WTC11 (cell line): Measurements from ENCODE around the gene TYROBP. TPM values are rescaled to one million over a fixed set of nuclear protein-coding genes. Genes with fewer than 3 reads are reported as not detected.

ENCODE experiments used
- ATAC-seq: fragments of 200-7000 bp; cut with Tn5 transposase; 2 replicates; pipeline ENCODE4 v1.10.0; 2021; ENCODE audit warnings: mild to moderate bottlenecking, moderate library complexity
- CTCF ChIA-PET: fragments of 300-600 bp; sonication (Branson Sonifier 250); formaldehyde crosslinking; loops from one replicate; lab custom pipeline; 2021; ENCODE audit warnings: antibody characterized with exemption; lab: Charles Lee
- POLR2A ChIA-PET: fragments of 350-600 bp; sonication (Branson Sonifier 250); formaldehyde crosslinking; loops from one replicate; lab custom pipeline; 2021; ENCODE audit warnings: antibody characterized with exemption; lab: Charles Lee
- DNase-seq: peaks from one replicate; pipeline ENCODE4 v3.0.0; 2021; ENCODE audit warnings: low spot score
- H3K27ac Mint-ChIP-seq: 2 replicates; pipeline ENCODE4 v1.8.0; 2021; ENCODE audit warnings: mixed read lengths
- H3K27me3 Mint-ChIP-seq: 2 replicates; pipeline ENCODE4 v1.8.0; 2021; ENCODE audit warnings: low read depth, mild to moderate bottlenecking, moderate library complexity, mixed read lengths
- H3K36me3 Mint-ChIP-seq: 2 replicates; pipeline ENCODE4 v1.8.0; 2021; ENCODE audit warnings: mixed read lengths
- H3K4me1 Mint-ChIP-seq: 2 replicates; pipeline ENCODE4 v1.8.0; 2022; ENCODE audit warnings: mixed read lengths
- H3K4me3 Mint-ChIP-seq: 2 replicates; pipeline ENCODE4 v1.8.0; 2021; ENCODE audit warnings: mild to moderate bottlenecking, moderate library complexity, mixed read lengths
- H3K9me3 Mint-ChIP-seq: 2 replicates; pipeline ENCODE4 v1.8.0; 2021; ENCODE audit warnings: mixed read lengths
- CREB1 ChIP-seq: sonication (generic); formaldehyde crosslinking; IDR thresholded peaks from 2 replicates; pipeline ENCODE4 v1.8.0; 2023; ENCODE audit warnings: mild to moderate bottlenecking, missing genetic modification reagents
- CREM ChIP-seq: sonication (generic); formaldehyde crosslinking; IDR thresholded peaks from 2 replicates; pipeline ENCODE4 v1.8.1; 2022; ENCODE audit warnings: mild to moderate bottlenecking, missing genetic modification reagents, moderate library complexity
- E2F1 ChIP-seq: sonication (generic); formaldehyde crosslinking; IDR thresholded peaks from 2 replicates; pipeline ENCODE4 v1.8.0; 2022; ENCODE audit warnings: mild to moderate bottlenecking, missing genetic modification reagents
- FOXK1 ChIP-seq: sonication (generic); formaldehyde crosslinking; IDR thresholded peaks from 2 replicates; pipeline ENCODE4 v1.8.0; 2022; ENCODE audit warnings: mild to moderate bottlenecking, moderate library complexity, missing genetic modification reagents
- NFYB ChIP-seq: sonication (generic); formaldehyde crosslinking; conservative IDR thresholded peaks from 2 replicates; pipeline ENCODE4 v1.8.0; 2022; ENCODE audit warnings: low read depth, missing genetic modification reagents
- NR2C2 ChIP-seq: sonication (generic); formaldehyde crosslinking; IDR thresholded peaks from 2 replicates; pipeline ENCODE4 v1.8.0; 2022; ENCODE audit warnings: mild to moderate bottlenecking, missing genetic modification reagents
- PREB ChIP-seq: sonication (generic); formaldehyde crosslinking; IDR thresholded peaks from 2 replicates; pipeline ENCODE4 v1.8.1; 2022; ENCODE audit warnings: mild to moderate bottlenecking, missing genetic modification reagents, moderate library complexity, borderline replicate concordance
- RORB ChIP-seq: fragments of 250-450 bp; sonication (Bioruptor Pico); IDR thresholded peaks from 2 replicates; pipeline ENCODE4 v1.9.0; 2021; ENCODE audit warnings: mild to moderate bottlenecking
- SMAD3 ChIP-seq: sonication (generic); formaldehyde crosslinking; IDR thresholded peaks from 2 replicates; pipeline ENCODE4 v1.8.0; 2022; ENCODE audit warnings: missing genetic modification reagents, mild to moderate bottlenecking, borderline replicate concordance
- SOX15 ChIP-seq: fragments of 250-450 bp; sonication (Bioruptor Pico); IDR thresholded peaks from 2 replicates; pipeline ENCODE4 v1.9.0; 2021; ENCODE audit warnings: mild to moderate bottlenecking
- SP1 ChIP-seq: sonication (generic); formaldehyde crosslinking; conservative IDR thresholded peaks from 2 replicates; pipeline ENCODE4 v1.8.1; 2022; ENCODE audit warnings: missing genetic modification reagents
- TCF7 ChIP-seq: sonication (generic); formaldehyde crosslinking; IDR thresholded peaks from 2 replicates; pipeline ENCODE4 v1.8.0; 2022; ENCODE audit warnings: mild to moderate bottlenecking, low read depth, missing genetic modification reagents, moderate library complexity
- TEAD1 ChIP-seq: sonication (generic); formaldehyde crosslinking; IDR thresholded peaks from 2 replicates; pipeline ENCODE4 v1.8.0; 2022; ENCODE audit warnings: mild to moderate bottlenecking, missing genetic modification reagents
- TEAD4 ChIP-seq: sonication (generic); formaldehyde crosslinking; IDR thresholded peaks from 2 replicates; pipeline ENCODE4 v1.8.0; 2022; ENCODE audit warnings: mild to moderate bottlenecking, missing genetic modification reagents
- ZNF263 ChIP-seq: sonication (generic); formaldehyde crosslinking; IDR thresholded peaks from 2 replicates; pipeline ENCODE4 v1.8.1; 2022; ENCODE audit warnings: low read depth, mild to moderate bottlenecking, moderate library complexity, missing genetic modification reagents
- ZNF416 ChIP-seq: fragments of 250-450 bp; sonication (Bioruptor Pico); IDR thresholded peaks from 2 replicates; pipeline ENCODE4 v1.9.0; 2021; ENCODE audit warnings: mild to moderate bottlenecking, inconsistent platforms
- ZNF425 ChIP-seq: fragments of 250-450 bp; sonication (Bioruptor Pico); conservative IDR thresholded peaks from 2 replicates; pipeline ENCODE4 v1.9.0; 2021; ENCODE audit warnings: mild to moderate bottlenecking
- ZNF532 ChIP-seq: fragments of 250-450 bp; sonication (Bioruptor Pico); IDR thresholded peaks from 2 replicates; pipeline ENCODE4 v1.9.0; 2021; ENCODE audit warnings: mild to moderate bottlenecking, borderline replicate concordance
- total RNA-seq: library from RNA; stranded (reverse); gene quantifications from 3 replicates; pipeline ENCODE4 v1.2.3, GENCODE V29; 2021

TYROBP gene
- total RNA-seq, 1 experiment from 2014 or later: 0.46 TPM

- Mint-ChIP-seq H3K27me3 (peaks cover 57% of the 10 kb centered on the region), H3K27ac (no peak within 1 kb of the TSS), H3K9me3 (no peaks in the 10 kb centered on the region), H3K4me1 (peaks cover 26% of the 10 kb centered on the region), H3K36me3 (no peaks in the 10 kb centered on the region)
- peak; percentile 47; the same call in 1 of the 2 replicates for TF ChIP-seq SP1 (CRISPR knock-in tag)
- TF ChIP-seq PREB (CRISPR knock-in tag): no peak
- TF ChIP-seq, all 79 proteins: peak for 1
- ATAC-seq (peak; percentile 6), DNase-seq (peak; percentile 69)
- peak within 1 kb of the TSS; percentile 86 for H3K4me3 Mint-ChIP-seq
- ChIA-PET CTCF (interaction anchor here (0.5 to 3.7 kb wide), 7 partner anchors 8 to 114 kb away, joined by 3 to 25 read pairs (median 8); no protein-coding TSS in a partner anchor), POLR2A (interaction anchor here (1.1 to 3.0 kb wide), 3 partner anchors 11 to 84 kb away, joined by 3 to 15 read pairs (median 6); partner anchors contain the start of gene KIRREL2)
These were observed 39.8 kb downstream of the TYROBP start, which contains the start of gene APLP1 for GRCh38 chr19:35868172-35868822. Gene APLP1 (plus strand): TSS chr19:35868574. CDS start chr19:35868637, 63 bp downstream.

GRCh38 chr19:35863018-35863417, 45.1 kb downstream of the TYROBP start:
- H3K4me3 Mint-ChIP-seq: no peak overlapping the region
- no peak for TF ChIP-seq TEAD4 (CRISPR knock-in tag)
- ATAC-seq (no peak), DNase-seq (no peak)
- no peaks in the 10 kb centered on the region for H3K9me3 Mint-ChIP-seq
- H3K27me3 Mint-ChIP-seq: peaks cover 100% of the 10 kb centered on the region
- H3K36me3 Mint-ChIP-seq: no peaks in the 10 kb centered on the region
- H3K27ac Mint-ChIP-seq: no peak overlapping the region
- CTCF ChIA-PET: interaction anchor here (0.7 kb wide), 1 partner anchor 333 kb away, joined by 3 read pairs; no protein-coding TSS in a partner anchor
- POLR2A ChIA-PET: no interaction called here
- H3K4me1 Mint-ChIP-seq: peaks cover 18% of the 10 kb centered on the region

- no peaks in the 10 kb centered on the region for H3K9me3 Mint-ChIP-seq
These were observed 45.6 kb downstream of the TYROBP start for GRCh38 chr19:35862528-35862927.

GRCh38 chr19:35861640-35862160, 46.4 kb downstream of the TYROBP start:
- Mint-ChIP-seq H3K4me3 (peak overlapping the region; percentile 83), H3K9me3 (no peaks in the 10 kb centered on the region), H3K4me1 (peaks cover 15% of the 10 kb centered on the region), H3K27ac (no peak overlapping the region), H3K36me3 (no peaks in the 10 kb centered on the region), H3K27me3 (peaks cover 100% of the 10 kb centered on the region)
- DNase-seq (no peak), ATAC-seq (no peak)
- CTCF ChIA-PET: interaction anchor here (0.8 to 3.2 kb wide), 16 partner anchors 8 to 266 kb away, joined by 3 to 36 read pairs (median 4); partner anchors contain the start of genes APLP1, LIN37, PSENEN and U2AF1L4
- TF ChIP-seq NR2C2 (CRISPR knock-in tag): no peak
- no peak for TF ChIP-seq FOXK1 (CRISPR knock-in tag)
- TF ChIP-seq ZNF532 (CRISPR knock-in tag): no peak
- no peak for TF ChIP-seq CREB1 (CRISPR knock-in tag)
- no peak for TF ChIP-seq ZNF263 (CRISPR knock-in tag)
- no peak for TF ChIP-seq ZNF425 (CRISPR knock-in tag)
- TF ChIP-seq E2F1: no peak
- TF ChIP-seq TEAD1 (CRISPR knock-in tag): no peak
- no peak for TF ChIP-seq SMAD3
- TF ChIP-seq TCF7 (CRISPR knock-in tag): no peak
- no peak for TF ChIP-seq ZNF416 (CRISPR knock-in tag)
- TF ChIP-seq RORB: no peak
- TF ChIP-seq CREM: no peak
- POLR2A ChIA-PET: interaction anchor here (1.0 to 1.2 kb wide), 2 partner anchors 8 to 18 kb away, joined by 4 to 12 read pairs; no protein-coding TSS in a partner anchor

More at GRCh38 chr19:35862528-35862927, 45.6 kb downstream of the TYROBP start:
- no peak for ATAC-seq
- Mint-ChIP-seq H3K4me3 (peak overlapping the region; percentile 14; the same call in 1 of the 2 replicates), H3K27ac (no peak overlapping the region), H3K36me3 (no peaks in the 10 kb centered on the region), H3K27me3 (peaks cover 100% of the 10 kb centered on the region), H3K4me1 (peaks cover 13% of the 10 kb centered on the region)
- DNase-seq: no peak
- ChIA-PET POLR2A (no interaction called here), CTCF (no interaction called here)
- peak; percentile 73 for TF ChIP-seq NFYB (CRISPR knock-in tag)
- no peak for TF ChIP-seq SOX15 (CRISPR knock-in tag)
